MM.1S (cell line): ENCODE measurements around the gene CDH6.

Source experiments
- CTCF ChIP-seq: fragments of 300-600 bp; sonication (generic); IDR thresholded peaks from 2 replicates; pipeline ENCODE4 v1.5.1; 2016; ENCODE audit warnings: antibody characterized with exemption, low read length, mixed read lengths
- EZH2phosphoT487 ChIP-seq: fragments of 300-600 bp; sonication (generic); IDR thresholded peaks from 2 replicates; pipeline ENCODE4 v1.6.1; 2018; ENCODE audit warnings: antibody characterized with exemption, low read length

- TF ChIP-seq CTCF: no peak
- TF ChIP-seq EZH2phosphoT487: no peak
Measured at GRCh38 chr5:31346896-31347551, 153.5 kb downstream of the CDH6 start.
